ENCODE measurements around the gene GRAP. TPM values are rescaled to one million over a fixed set of nuclear protein-coding genes. Genes with fewer than 3 reads are reported as not detected.

GRAP gene
- total RNA-seq, 1 experiment from 2014 or later: not detected

DNA sequence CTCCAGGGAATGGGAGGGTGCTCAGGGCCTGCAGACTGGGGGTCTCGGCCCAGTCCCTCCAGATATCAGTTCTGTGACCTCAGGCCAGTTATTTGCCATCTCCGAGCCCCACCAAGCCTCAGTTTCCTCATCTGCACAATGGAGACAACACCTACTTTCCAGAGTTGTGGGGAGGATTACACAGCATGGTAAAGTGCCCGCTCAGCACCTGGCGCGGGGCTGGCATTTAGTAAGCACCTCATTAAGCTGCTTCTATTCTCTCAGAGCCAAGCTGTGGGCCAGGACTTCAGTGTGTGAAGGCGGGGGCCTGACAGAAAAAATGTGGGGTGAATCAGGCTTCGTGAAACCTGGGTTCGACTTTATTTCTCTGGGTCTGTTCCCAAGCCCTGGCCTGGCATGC lies 47.4 kb downstream of the GRAP start:
- no TSS peak for BruUV-seq (replicated peaks)

GRCh38 chr17:18997650-18998196 lies 49.0 kb downstream of the GRAP start:
- Histone ChIP-seq H3K27ac (ENCODE audit: low read length) (no peak overlapping the region), H3K9me2 (replicated peaks; ENCODE audit: low read length) (no peaks in the 10 kb centered on the region), H3K9me3 (ENCODE audit: low read length) (no peaks in the 10 kb centered on the region), H3K27me3 (ENCODE audit: low read length) (no peaks in the 10 kb centered on the region), H3K4me3 (ENCODE audit: low read length) (no peak overlapping the region), H3K9ac (ENCODE audit: low read length) (no peak overlapping the region), H2AFZ (ENCODE audit: low read length) (no peak overlapping the region), H3K36me3 (ENCODE audit: low read depth, low read length) (no peaks in the 10 kb centered on the region), H4K20me1 (ENCODE audit: low read length) (no peaks in the 10 kb centered on the region), H3F3A (ENCODE audit: low read length, unreplicated experiment) (no peaks in the 10 kb centered on the region), H3K4me2 (ENCODE audit: low read length) (no peak overlapping the region), H3K79me2 (ENCODE audit: low read length) (no peaks in the 10 kb centered on the region), H3K4me1 (ENCODE audit: insufficient read depth, low read length) (peaks cover 5% of the 10 kb centered on the region; the same call in 1 of the 2 replicates)
- no peak for DNase-seq
- BruUV-seq (replicated peaks): no TSS peak
- TF ChIP-seq CTCF (conservative IDR thresholded peaks at IDR 0.05; ENCODE audit: low read depth, low read length): no peak
- no peak for TF ChIP-seq EZH2phosphoT487 (IDR thresholded peaks at IDR 0.05; ENCODE audit: borderline replicate concordance, low read length)
- TF ChIP-seq EZH2 (IDR thresholded peaks at IDR 0.05; ENCODE audit: low read length, unreplicated experiment): no peak
- no peak for ATAC-seq
- ChIA-PET POLR2A (ENCODE audit: unreplicated experiment) (interaction anchor here (0.6 kb wide), 1 partner anchor 13 kb away, joined by 3 read pairs; no protein-coding TSS in a partner anchor), CTCF (no interaction called here)
- intact Hi-C loops (cut with micrococcal nuclease): no loop called here

More for the DNA sequence above, 47.4 kb downstream of the GRAP start:
- Histone ChIP-seq H3K9me2 (replicated peaks; ENCODE audit: low read length) (no peaks in the 10 kb centered on the region), H3K4me1 (ENCODE audit: insufficient read depth, low read length) (peaks cover 5% of the 10 kb centered on the region; the same call in 1 of the 2 replicates), H3K27ac (ENCODE audit: low read length) (no peak overlapping the region), H3K9ac (ENCODE audit: low read length) (no peak overlapping the region), H3K4me2 (ENCODE audit: low read length) (no peak overlapping the region), H3K27me3 (ENCODE audit: low read length) (no peaks in the 10 kb centered on the region), H2AFZ (ENCODE audit: low read length) (no peak overlapping the region), H3F3A (ENCODE audit: low read length, unreplicated experiment) (no peaks in the 10 kb centered on the region), H3K36me3 (ENCODE audit: low read depth, low read length) (no peaks in the 10 kb centered on the region), H4K20me1 (ENCODE audit: low read length) (no peaks in the 10 kb centered on the region), H3K79me2 (ENCODE audit: low read length) (no peaks in the 10 kb centered on the region), H3K4me3 (ENCODE audit: low read length) (no peak overlapping the region), H3K9me3 (ENCODE audit: low read length) (no peaks in the 10 kb centered on the region)
- no peak for DNase-seq
- no peak for ATAC-seq
- CTCF ChIA-PET: no interaction called here
- no peak for TF ChIP-seq EZH2phosphoT487 (IDR thresholded peaks at IDR 0.05; ENCODE audit: borderline replicate concordance, low read length)
- TF ChIP-seq CTCF (conservative IDR thresholded peaks at IDR 0.05; ENCODE audit: low read depth, low read length): no peak
- TF ChIP-seq EZH2 (IDR thresholded peaks at IDR 0.05; ENCODE audit: low read length, unreplicated experiment): no peak
- POLR2A ChIA-PET (ENCODE audit: unreplicated experiment): no interaction called here
- intact Hi-C loops (cut with micrococcal nuclease): no loop called here

GRCh38 chr17:18996458-18996857 lies 50.3 kb downstream of the GRAP start:
- H3K9me2 ChIP-seq (replicated peaks; ENCODE audit: low read length): no peaks in the 10 kb centered on the region
- intact Hi-C loops (cut with micrococcal nuclease): no loop called here
- no peak overlapping the region for H2AFZ ChIP-seq (ENCODE audit: low read length)
- TF ChIP-seq CTCF (conservative IDR thresholded peaks at IDR 0.05; ENCODE audit: low read depth, low read length) (no peak), EZH2 (IDR thresholded peaks at IDR 0.05; ENCODE audit: low read length, unreplicated experiment) (no peak), EZH2phosphoT487 (IDR thresholded peaks at IDR 0.05; ENCODE audit: borderline replicate concordance, low read length) (no peak)
- H3K4me1 ChIP-seq (ENCODE audit: insufficient read depth, low read length): peaks cover 5% of the 10 kb centered on the region; the same call in 1 of the 2 replicates
- H4K20me1 ChIP-seq (ENCODE audit: low read length): no peaks in the 10 kb centered on the region
- no peak overlapping the region for H3K9ac ChIP-seq (ENCODE audit: low read length)
- H3K27ac ChIP-seq (ENCODE audit: low read length): no peak overlapping the region
- ChIA-PET POLR2A (ENCODE audit: unreplicated experiment) (no interaction called here), CTCF (no interaction called here)
- no peaks in the 10 kb centered on the region for H3F3A ChIP-seq (ENCODE audit: low read length, unreplicated experiment)
- H3K27me3 ChIP-seq (ENCODE audit: low read length): no peaks in the 10 kb centered on the region
- no peak overlapping the region for H3K4me2 ChIP-seq (ENCODE audit: low read length)
- no peak for DNase-seq
- no peak for ATAC-seq
- no TSS peak for BruUV-seq (replicated peaks)
- no peaks in the 10 kb centered on the region for H3K9me3 ChIP-seq (ENCODE audit: low read length)
- H3K36me3 ChIP-seq (ENCODE audit: low read depth, low read length): no peaks in the 10 kb centered on the region
- no peaks in the 10 kb centered on the region for H3K79me2 ChIP-seq (ENCODE audit: low read length)
- no peak overlapping the region for H3K4me3 ChIP-seq (ENCODE audit: low read length)
